Measurements from ENCODE around the gene PCK1.

The PCK1 gene

DNA sequence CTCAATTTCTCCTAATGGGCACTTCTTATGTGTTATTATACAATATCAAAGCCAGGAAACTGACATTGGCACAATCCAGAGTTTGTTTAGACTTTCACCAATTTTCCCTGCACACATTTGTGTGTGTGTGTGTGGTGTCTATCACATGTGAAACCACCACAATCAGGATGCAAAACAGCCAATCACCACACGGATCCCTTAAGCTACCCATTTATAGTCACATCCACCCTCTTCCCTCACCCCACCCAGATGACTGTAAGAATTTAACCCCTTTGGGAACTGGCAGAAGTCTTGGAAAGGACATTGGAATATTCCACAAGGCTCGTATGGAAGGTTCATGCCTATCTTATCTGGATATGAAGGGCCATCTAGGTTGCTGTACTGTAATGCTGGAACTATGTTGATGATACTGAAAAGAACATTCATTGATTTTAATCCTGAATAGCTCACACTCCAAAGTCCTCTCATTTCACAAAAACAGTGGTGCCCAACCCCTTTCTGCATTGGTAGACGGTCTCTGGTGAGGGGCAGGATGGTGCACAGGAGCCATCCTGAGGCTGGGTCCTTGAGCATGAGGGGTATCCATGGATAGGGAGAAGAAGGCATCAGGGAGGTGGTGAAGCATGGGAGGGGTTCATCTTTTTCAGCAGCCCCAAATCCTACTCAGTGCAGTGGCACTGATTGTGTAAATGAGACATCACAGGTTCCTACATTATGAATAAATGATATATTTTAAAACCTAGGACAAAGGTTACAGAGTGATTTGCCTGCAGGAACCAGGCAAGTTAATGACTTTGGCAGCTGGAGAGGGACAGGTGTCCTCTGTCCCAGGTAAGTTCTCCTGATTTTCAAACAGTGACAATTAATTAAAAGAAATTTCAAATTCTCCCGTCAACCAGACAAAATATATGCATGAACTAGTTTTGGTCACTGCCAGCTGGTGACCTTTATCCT is 23.9 kb upstream of the PCK1 start:
- no peak overlapping the region for H3K27ac ChIP-seq

DNA sequence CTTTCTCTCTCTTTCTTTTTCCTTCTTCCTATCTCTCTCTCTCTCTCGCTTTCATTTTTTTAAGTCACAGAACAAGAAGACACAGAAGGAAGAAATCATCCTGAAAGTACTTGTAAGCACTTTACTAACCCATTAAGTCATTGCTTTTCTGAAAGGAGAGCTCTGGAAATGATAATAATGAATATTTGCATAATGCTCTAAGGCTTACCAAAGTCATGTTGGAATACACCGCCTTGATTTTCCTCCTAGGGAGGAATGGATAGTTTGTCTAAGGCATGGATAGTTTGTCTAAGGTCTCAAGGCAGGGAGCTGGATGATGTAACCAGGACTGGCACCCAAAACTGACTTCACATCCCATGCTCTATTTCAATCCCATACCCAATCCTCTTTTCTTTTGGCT is 23.1 kb upstream of the PCK1 start:
- no peak for TF ChIP-seq ZFX (IDR thresholded peaks at IDR 0.05; ENCODE audit: borderline replicate concordance)
- TF ChIP-seq, protein P1, sequence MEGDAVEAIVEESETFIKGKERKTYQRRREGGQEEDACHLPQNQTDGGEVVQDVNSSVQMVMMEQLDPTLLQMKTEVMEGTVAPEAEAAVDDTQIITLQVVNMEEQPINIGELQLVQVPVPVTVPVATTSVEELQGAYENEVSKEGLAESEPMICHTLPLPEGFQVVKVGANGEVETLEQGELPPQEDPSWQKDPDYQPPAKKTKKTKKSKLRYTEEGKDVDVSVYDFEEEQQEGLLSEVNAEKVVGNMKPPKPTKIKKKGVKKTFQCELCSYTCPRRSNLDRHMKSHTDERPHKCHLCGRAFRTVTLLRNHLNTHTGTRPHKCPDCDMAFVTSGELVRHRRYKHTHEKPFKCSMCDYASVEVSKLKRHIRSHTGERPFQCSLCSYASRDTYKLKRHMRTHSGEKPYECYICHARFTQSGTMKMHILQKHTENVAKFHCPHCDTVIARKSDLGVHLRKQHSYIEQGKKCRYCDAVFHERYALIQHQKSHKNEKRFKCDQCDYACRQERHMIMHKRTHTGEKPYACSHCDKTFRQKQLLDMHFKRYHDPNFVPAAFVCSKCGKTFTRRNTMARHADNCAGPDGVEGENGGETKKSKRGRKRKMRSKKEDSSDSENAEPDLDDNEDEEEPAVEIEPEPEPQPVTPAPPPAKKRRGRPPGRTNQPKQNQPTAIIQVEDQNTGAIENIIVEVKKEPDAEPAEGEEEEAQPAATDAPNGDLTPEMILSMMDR (IDR thresholded peaks at IDR 0.05), result no peak

More for the DNA sequence above, 23.9 kb upstream of the PCK1 start:
- TF ChIP-seq, protein P1 (IDR thresholded peaks at IDR 0.05), result no peak
- TF ChIP-seq ZFX (IDR thresholded peaks at IDR 0.05; ENCODE audit: borderline replicate concordance), result no peak

DNA sequence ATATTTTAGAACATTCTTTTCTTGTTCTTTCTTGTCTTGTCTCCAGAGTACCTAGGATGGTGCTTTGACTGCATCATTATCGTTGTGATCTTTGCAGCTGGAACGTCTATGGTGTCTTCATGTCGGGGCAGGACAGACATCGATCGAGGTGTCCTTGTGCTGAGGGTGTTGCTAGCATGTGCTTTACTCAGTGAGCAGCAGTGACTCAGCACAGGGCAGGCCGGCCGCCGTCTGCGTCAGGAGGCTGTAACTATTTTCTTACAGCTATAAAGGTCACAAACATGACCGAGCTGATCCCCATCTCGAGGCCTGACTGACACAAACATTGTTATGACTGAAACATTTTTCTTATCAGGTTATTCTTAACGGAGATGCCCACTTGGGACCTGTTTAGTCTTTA is 21.0 kb upstream of the PCK1 start:
- TF ChIP-seq ZFX (IDR thresholded peaks at IDR 0.05; ENCODE audit: borderline replicate concordance), result no peak
- TF ChIP-seq, protein P1 (IDR thresholded peaks at IDR 0.05), result no peak
- H3K27ac ChIP-seq, result no peak overlapping the region

More for the DNA sequence above, 23.1 kb upstream of the PCK1 start:
- no peak overlapping the region for H3K27ac ChIP-seq

DNA sequence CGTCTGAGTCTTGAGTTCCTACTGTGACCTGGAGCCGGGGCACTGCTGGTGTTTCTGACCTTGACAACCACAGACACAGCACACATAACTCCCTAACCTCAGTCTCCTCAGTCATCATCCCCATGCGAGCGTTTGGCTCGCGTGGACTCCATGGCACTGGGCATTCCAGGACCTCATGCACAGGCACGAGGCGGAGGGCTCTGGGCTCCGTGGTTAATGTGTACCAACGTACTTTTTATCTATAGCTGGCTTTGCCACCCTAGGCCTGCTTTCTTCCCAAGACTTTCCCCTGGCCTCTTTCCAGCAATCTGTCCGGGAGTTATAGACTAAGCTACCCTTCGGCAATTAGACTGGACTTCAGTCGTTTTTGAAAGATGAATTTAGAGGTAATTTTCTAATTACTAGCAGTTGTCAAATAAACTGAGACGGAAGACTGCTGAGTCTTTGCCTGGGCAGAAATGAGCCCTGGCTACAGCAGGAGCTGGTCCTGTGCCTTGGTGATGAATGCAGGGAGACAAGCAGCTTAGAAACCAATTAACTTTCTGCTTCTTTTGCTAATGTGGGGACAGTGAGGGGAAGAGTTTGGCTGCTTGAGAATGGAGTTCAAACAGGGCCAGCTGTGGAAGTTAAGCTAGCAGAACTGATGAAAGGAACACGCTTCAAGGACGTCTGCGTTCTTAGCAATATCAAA is 19.9 kb upstream of the PCK1 start:
- TF ChIP-seq ZFX (IDR thresholded peaks at IDR 0.05; ENCODE audit: borderline replicate concordance), result no peak
- TF ChIP-seq, protein P1 (IDR thresholded peaks at IDR 0.05), result no peak
- no peak overlapping the region for H3K27ac ChIP-seq

DNA sequence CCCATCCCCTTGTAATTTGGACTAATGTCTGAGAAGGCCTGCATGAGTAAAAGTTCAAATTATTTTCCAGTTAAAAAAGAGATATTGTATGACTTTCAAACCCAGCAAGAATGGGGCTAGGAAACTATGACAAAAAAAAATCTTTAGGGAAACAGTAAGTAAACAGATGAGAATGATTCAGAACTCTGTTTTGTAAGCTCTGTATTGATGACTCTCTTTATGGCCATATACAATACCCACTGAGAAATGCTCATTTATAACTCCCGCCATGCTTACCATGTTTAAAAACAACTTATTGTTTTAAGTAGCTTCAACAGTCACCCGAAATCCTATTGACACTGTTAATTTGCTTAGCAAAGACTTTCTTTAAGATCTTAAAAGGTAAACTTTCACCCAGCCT is 17.2 kb upstream of the PCK1 start:
- TF ChIP-seq, protein P1 (IDR thresholded peaks at IDR 0.05), result no peak
- TF ChIP-seq ZFX (IDR thresholded peaks at IDR 0.05; ENCODE audit: borderline replicate concordance), result no peak
- no peak overlapping the region for H3K27ac ChIP-seq

DNA sequence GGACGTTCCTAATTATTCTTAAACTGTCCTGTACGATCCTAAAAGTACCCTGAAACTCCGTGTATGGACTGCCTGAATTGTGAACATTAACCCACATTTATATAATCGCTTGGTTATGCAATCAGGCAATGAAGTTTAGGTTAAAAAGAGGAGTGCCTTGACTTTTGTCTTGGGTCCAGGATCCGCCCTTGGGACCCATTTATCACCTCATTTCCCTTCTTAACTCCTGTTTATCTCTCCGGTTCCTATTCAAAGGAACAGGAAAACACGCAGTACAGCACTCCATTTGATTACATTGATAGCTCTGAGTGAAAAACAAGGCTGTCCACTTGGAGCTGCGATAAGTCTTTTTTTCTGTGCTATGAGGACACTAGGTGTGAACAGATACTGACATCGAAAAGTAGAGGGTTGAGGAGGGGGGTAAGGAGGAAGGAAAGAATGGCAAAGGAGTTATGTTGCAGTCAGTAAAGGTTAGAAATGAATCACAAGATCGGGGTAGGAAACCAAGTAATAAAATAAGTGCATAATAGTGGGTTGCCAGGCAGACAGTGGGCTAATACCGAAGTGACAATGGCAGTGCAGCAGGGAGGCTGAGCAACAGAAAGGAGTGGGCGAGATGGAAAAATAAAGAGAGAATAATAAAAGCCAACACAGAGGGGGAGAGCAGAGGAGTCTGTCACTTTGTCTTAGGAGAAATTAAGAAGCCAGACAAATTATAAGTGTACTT is 15.9 kb upstream of the PCK1 start:
- H3K27ac ChIP-seq, result no peak overlapping the region
- no peak for TF ChIP-seq ZFX (IDR thresholded peaks at IDR 0.05; ENCODE audit: borderline replicate concordance)
- TF ChIP-seq, protein P1 (IDR thresholded peaks at IDR 0.05), result no peak
